CD4-positive, alpha-beta T cell treated with Interleukin-21 for 1 hour (primary cell): ENCODE measurements around the gene NHSL1.
"Not testable (repeated sequence)": the region's sequence is repeated elsewhere in the genome, so short reads cannot be mapped to it uniquely, and the experiment has no call there.

Source experiments
- DNase-seq: peaks from one replicate; pipeline ENCODE4 v3.0.0-alpha.2; 2020

The NHSL1 gene

GRCh38 chr6:138454981-138455706, 44.1 kb downstream of the NHSL1 start:
- DNase-seq: peak; percentile 67

- DNase-seq: no peak
Observed at GRCh38 chr6:138451043-138451442, 48.3 kb downstream of the NHSL1 start.

GRCh38 chr6:138450445-138450844, 48.8 kb downstream of the NHSL1 start:
- DNase-seq: no peak

GRCh38 chr6:138446821-138447220, 52.5 kb downstream of the NHSL1 start:
- DNase-seq: no peak

GRCh38 chr6:138443979-138444378, 55.3 kb downstream of the NHSL1 start:
- DNase-seq: no peak

- no peak for DNase-seq
Observed at GRCh38 chr6:138442663-138443062, 56.6 kb downstream of the NHSL1 start.

- DNase-seq: no peak
Observed at GRCh38 chr6:138441965-138442364, 57.3 kb downstream of the NHSL1 start.

- DNase-seq: no peak
Observed at GRCh38 chr6:138440758-138441357, 58.4 kb downstream of the NHSL1 start.

GRCh38 chr6:138440296-138440695, 59.0 kb downstream of the NHSL1 start:
- no peak for DNase-seq

GRCh38 chr6:138439546-138439945, 59.7 kb downstream of the NHSL1 start:
- DNase-seq: no peak

GRCh38 chr6:138434925-138435324, 64.4 kb downstream of the NHSL1 start:
- no peak for DNase-seq

GRCh38 chr6:138434096-138434495, 65.2 kb downstream of the NHSL1 start:
- no peak for DNase-seq

- DNase-seq: no peak
Observed at GRCh38 chr6:138432063-138432356, 67.3 kb downstream of the NHSL1 start.

GRCh38 chr6:138431256-138432062, 67.8 kb downstream of the NHSL1 start:
- no peak for DNase-seq

GRCh38 chr6:138430361-138431145, 68.7 kb downstream of the NHSL1 start:
- DNase-seq: no peak

GRCh38 chr6:138429761-138430160, 69.5 kb downstream of the NHSL1 start:
- no peak for DNase-seq

GRCh38 chr6:138428944-138429598, 70.2 kb downstream of the NHSL1 start:
- DNase-seq: peak; percentile 63

- no peak for DNase-seq
Observed at GRCh38 chr6:138427701-138428100, 71.6 kb downstream of the NHSL1 start.

- DNase-seq: no peak
Observed at GRCh38 chr6:138426500-138427123, 72.7 kb downstream of the NHSL1 start.

- not testable (repeated sequence) for DNase-seq
Observed at GRCh38 chr6:138425256-138425655, 74.0 kb downstream of the NHSL1 start.

- DNase-seq: no peak
Observed at GRCh38 chr6:138424004-138424904, 75.0 kb downstream of the NHSL1 start.
